Sigmoid colon (tissue), 7 donors: Measurements from ENCODE around the gene EFHC2. TPM values are rescaled to one million over a fixed set of nuclear protein-coding genes. Genes with fewer than 3 reads are reported as not detected.

Source experiments
- DNase-seq: peaks from one replicate; pipeline ENCODE4 v3.0.0-alpha.2; 2019
- H3K27ac ChIP-seq, 4 donors: fragments of 200-600 bp; sonication (generic); one replicate each; pipeline ENCODE4 v1.5.1; 2016 to 2019; ENCODE audit warnings: mild to moderate bottlenecking in 1 of 4
- H3K27me3 ChIP-seq, 3 donors: fragments of 200-600 bp; sonication (generic); one replicate each; pipeline ENCODE4 v1.5.1; 2019; ENCODE audit warnings: mild to moderate bottlenecking in 1 of 3
- H3K36me3 ChIP-seq, 4 donors: fragments of 200-600 bp; sonication (generic); one replicate each; pipeline ENCODE4 v1.5.1; 2016 to 2019
- H3K4me1 ChIP-seq, 4 donors: fragments of 200-600 bp; sonication (generic); one replicate each; pipeline ENCODE4 v1.5.1; 2017 to 2019
- H3K4me3 ChIP-seq, 4 donors: fragments of 200-600 bp; sonication (generic); one replicate each; pipeline ENCODE4 v1.5.1; 2017 to 2019; ENCODE audit warnings: mild to moderate bottlenecking in 2 of 4, moderate library complexity in 1 of 4
- H3K9me3 ChIP-seq, 4 donors: fragments of 200-600 bp in 3 of 4; sonication (generic) in 3 of 4; one replicate each; pipeline versions ENCODE4 v1.5.1 to v1.6.1; 2013 to 2019
- EP300 ChIP-seq, 4 donors: sonication (generic); formaldehyde crosslinking; IDR thresholded peaks; one replicate each; pipeline ENCODE4 v1.6.1; 2017; ENCODE audit warnings: antibody characterized with exemption in 4 of 4
- POLR2A ChIP-seq, 2 donors: fragments of 450-650 bp; IDR thresholded peaks; one replicate each; pipeline ENCODE4 v1.6.1; 2016; ENCODE audit warnings: antibody characterized with exemption in 2 of 2, mild to moderate bottlenecking in 2 of 2, moderate library complexity in 2 of 2
- POLR2AphosphoS5 ChIP-seq, 4 donors: sonication (generic); formaldehyde crosslinking; IDR thresholded peaks; one replicate each; pipeline ENCODE4 v1.6.1; 2017; ENCODE audit warnings: antibody characterized with exemption in 4 of 4
- WGBS, 2 donors: extraction: QIAGEN DNeasy Blood & Tissue Kit; methylation state at CpG; one replicate each; pipeline ENCODE4 v1.1.7; 2013; 5-methylcytosine and 5-hydroxymethylcytosine counted together
- intact Hi-C: fragments of 100-400 bp; cut with DNase I; formaldehyde crosslinking; loops from one replicate; pipeline ENCODE4 v1.15.1; 2023
- polyA plus RNA-seq, 3 donors: library from polyadenylated mRNA; stranded (reverse); fragments of 200-250 nt; gene quantifications; one replicate each; pipeline ENCODE4 v1.2.3, GENCODE V29; 2013
- total RNA-seq, 4 donors: library from RNA; depleted of rRNA; stranded (reverse); fragments of >200 nt; gene quantifications; one replicate each; pipeline ENCODE4 v1.1.0, GENCODE V29; 2016
- TF ChIP-seq, protein P1 (sequence below), 4 experiments: fragments of 450-650 bp in 3 of 4; fragments of 200-600 bp in 1 of 4; IDR thresholded peaks; one replicate each; pipeline ENCODE4 v1.5.1; 2016 to 2019; ENCODE audit warnings: antibody characterized with exemption in 4 of 4, mild to moderate bottlenecking in 3 of 4, moderate library complexity in 2 of 4
- donor health status: healthy with polysubstance abuse.
- donor health status: Bipolar disorder and iron deficiency.
- donor health status: healthy.

Gene EFHC2
- total and polyA plus RNA-seq, 7 donors: 1.1 to 3.2 (median 2.6) TPM

DNA sequence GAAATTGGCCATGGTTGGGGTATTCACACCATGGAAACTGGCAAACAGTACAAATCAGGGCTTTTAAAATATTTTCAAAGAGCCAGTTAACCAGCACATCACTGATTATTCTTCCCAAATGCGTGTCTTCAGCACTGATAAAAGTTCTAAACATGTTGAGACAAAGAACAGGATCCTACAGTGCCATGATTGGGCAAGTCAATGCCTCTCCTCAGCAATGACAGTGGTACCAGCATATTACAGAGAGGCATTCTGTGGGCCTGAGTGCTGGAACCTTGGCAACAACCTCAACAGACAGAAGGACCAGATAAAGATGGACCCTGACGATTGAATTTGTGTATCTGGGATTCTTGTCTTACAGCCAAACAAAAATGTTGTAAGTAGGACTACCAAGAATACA is 108.9 kb downstream of the EFHC2 start:
- H3K27me3 ChIP-seq: no peaks in the 10 kb centered on the region
- H3K27ac ChIP-seq: no peak overlapping the region
- H3K36me3 ChIP-seq: no peaks in the 10 kb centered on the region
- DNase-seq: no peak
- peaks cover 0 to 4% (median 0%) of the 10 kb centered on the region in 4 donors for H3K4me1 ChIP-seq
- intact Hi-C loops: no loop called here
- TF ChIP-seq, protein P1, sequence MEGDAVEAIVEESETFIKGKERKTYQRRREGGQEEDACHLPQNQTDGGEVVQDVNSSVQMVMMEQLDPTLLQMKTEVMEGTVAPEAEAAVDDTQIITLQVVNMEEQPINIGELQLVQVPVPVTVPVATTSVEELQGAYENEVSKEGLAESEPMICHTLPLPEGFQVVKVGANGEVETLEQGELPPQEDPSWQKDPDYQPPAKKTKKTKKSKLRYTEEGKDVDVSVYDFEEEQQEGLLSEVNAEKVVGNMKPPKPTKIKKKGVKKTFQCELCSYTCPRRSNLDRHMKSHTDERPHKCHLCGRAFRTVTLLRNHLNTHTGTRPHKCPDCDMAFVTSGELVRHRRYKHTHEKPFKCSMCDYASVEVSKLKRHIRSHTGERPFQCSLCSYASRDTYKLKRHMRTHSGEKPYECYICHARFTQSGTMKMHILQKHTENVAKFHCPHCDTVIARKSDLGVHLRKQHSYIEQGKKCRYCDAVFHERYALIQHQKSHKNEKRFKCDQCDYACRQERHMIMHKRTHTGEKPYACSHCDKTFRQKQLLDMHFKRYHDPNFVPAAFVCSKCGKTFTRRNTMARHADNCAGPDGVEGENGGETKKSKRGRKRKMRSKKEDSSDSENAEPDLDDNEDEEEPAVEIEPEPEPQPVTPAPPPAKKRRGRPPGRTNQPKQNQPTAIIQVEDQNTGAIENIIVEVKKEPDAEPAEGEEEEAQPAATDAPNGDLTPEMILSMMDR (IDR thresholded peaks at IDR 0.05): no peak
- TF ChIP-seq EP300 (IDR thresholded peaks at IDR 0.05): no peak
- TF ChIP-seq POLR2AphosphoS5 (IDR thresholded peaks at IDR 0.05): no peak
- no peak for TF ChIP-seq POLR2A (IDR thresholded peaks at IDR 0.05)
- H3K9me3 ChIP-seq: no peaks in the 10 kb centered on the region
- 86 to 93% methylated on average over 2 of the region's 2 CpGs for WGBS, 2 donors
- H3K4me3 ChIP-seq: no peak overlapping the region

DNA sequence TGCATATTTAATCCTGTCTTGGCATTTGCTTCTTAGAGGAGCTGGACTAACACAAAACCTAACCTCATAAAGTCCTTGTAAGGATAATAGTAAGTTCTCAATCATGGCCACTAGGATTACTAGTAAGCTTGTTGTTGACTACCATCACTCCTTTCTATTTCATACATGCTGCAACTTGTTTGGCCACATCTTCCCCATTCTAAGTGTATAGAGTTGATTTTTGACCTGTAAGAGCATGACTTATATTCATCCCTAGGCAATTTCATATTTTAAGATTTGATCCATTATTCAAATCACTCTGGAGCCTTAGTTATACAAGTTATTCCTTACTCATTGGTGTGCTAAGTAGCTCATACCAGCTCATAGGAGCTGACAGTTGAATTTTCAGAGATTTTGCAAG is 109.4 kb downstream of the EFHC2 start:
- no peak for DNase-seq
- TF ChIP-seq POLR2A (IDR thresholded peaks at IDR 0.05) (no peak), EP300 (IDR thresholded peaks at IDR 0.05) (no peak), POLR2AphosphoS5 (IDR thresholded peaks at IDR 0.05) (no peak)
- TF ChIP-seq, protein P1 (IDR thresholded peaks at IDR 0.05): no peak
- Histone ChIP-seq H3K27ac (peak overlapping the region in 1 of 4 donors; percentile 4), H3K36me3 (no peaks in the 10 kb centered on the region), H3K4me3 (no peak overlapping the region), H3K27me3 (no peaks in the 10 kb centered on the region), H3K4me1 (peaks cover 0 to 4% (median 0%) of the 10 kb centered on the region in 4 donors), H3K9me3 (no peaks in the 10 kb centered on the region)
- intact Hi-C loops: no loop called here

DNA sequence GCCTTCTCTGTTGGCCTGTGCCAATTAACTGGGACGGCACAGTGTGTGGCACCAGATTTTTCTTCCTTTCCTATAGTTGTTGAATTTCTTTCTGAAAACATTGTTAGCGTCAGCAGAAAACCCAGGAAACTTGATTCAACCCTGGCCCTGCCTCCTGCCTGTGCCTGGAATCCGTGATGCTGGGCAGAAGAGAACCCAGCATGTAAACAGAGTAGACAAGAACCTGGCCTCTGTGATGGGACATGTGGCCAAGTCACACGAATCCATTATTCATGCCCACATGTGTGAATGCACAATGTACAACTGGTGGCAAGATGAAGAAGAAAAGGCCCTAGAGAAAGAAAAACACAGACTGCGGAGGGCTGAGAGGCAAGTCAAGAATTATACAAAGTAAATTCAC is 111.4 kb downstream of the EFHC2 start:
- WGBS, 2 donors: 91% methylated on average over 5 of the region's 5 CpGs
- H3K4me3 ChIP-seq: no peak overlapping the region

DNA sequence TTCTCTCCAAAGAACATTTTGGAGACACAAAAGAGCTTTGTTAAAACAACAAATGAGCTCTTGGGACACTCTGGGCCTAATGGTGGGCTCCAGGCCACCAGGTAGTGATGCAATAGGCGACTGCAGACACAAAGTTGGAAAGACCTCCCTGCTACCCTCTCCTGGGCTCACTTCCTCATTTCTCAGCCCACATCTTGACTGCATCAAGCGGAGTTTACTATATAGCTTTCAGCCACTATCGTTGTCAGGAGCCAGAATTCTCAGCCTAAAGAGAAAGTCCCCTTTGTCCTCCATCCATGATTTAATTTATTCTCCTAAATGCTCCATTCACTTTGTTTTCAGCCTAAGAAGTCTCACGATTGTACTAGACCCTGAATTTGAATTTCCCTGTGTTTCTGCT is 114.9 kb downstream of the EFHC2 start:
- intact Hi-C loops: no loop called here
- Histone ChIP-seq H3K36me3 (no peaks in the 10 kb centered on the region), H3K4me3 (no peak overlapping the region), H3K4me1 (peaks cover 0 to 10% (median 0%) of the 10 kb centered on the region in 4 donors), H3K27me3 (no peaks in the 10 kb centered on the region), H3K9me3 (no peaks in the 10 kb centered on the region), H3K27ac (peak overlapping the region in 1 of 4 donors; percentile 19)
- DNase-seq: no peak
- TF ChIP-seq, protein P1 (IDR thresholded peaks at IDR 0.05): no peak
- TF ChIP-seq POLR2AphosphoS5 (IDR thresholded peaks at IDR 0.05): peak in 1 of 4 donors; percentile 40
- 58 to 88% methylated on average over 4 of the region's 4 CpGs for WGBS, 2 donors

More for the DNA sequence above, 111.4 kb downstream of the EFHC2 start:
- Histone ChIP-seq H3K27ac (peak overlapping the region in 2 of 4 donors; percentile 29 to 67), H3K4me1 (peaks cover 0 to 8% (median 0%) of the 10 kb centered on the region in 4 donors), H3K9me3 (no peaks in the 10 kb centered on the region), H3K27me3 (no peaks in the 10 kb centered on the region), H3K36me3 (no peaks in the 10 kb centered on the region)
- DNase-seq: no peak
- intact Hi-C loops: no loop called here
- peak in 2 of 4 donors; percentile 23 to 28 for TF ChIP-seq EP300 (IDR thresholded peaks at IDR 0.05)
- TF ChIP-seq POLR2A (IDR thresholded peaks at IDR 0.05): no peak
- TF ChIP-seq, protein P1 (IDR thresholded peaks at IDR 0.05): no peak
- peak; percentile 54 to 82 (median 68) for TF ChIP-seq POLR2AphosphoS5 (IDR thresholded peaks at IDR 0.05)

DNA sequence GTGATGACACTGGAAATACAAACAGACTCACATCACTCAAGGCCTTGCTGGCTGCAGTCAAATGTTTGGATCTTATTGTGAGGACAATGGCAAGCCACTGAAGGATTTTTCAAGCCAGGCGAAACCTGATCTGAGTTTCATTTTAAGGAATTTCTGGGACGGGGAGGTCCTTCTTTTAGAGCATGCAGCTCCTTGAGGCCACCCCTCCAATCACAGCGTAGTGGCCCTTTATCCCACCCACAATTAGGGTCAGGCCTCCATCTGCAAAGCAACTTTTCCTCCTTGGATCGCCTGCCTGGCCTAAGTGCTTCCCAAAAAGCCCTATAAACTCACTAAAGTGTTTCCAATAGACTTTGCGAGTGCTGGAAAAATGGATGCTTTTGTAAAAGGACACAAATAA is 115.5 kb downstream of the EFHC2 start:
- WGBS, 2 donors: 84 to 89% methylated on average over 5 of the region's 5 CpGs
- TF ChIP-seq EP300 (IDR thresholded peaks at IDR 0.05) (no peak), POLR2AphosphoS5 (IDR thresholded peaks at IDR 0.05) (no peak), POLR2A (IDR thresholded peaks at IDR 0.05) (no peak)
- TF ChIP-seq, protein P1 (IDR thresholded peaks at IDR 0.05): no peak
- H3K4me1 ChIP-seq: peaks cover 0 to 13% (median 0%) of the 10 kb centered on the region in 4 donors
- H3K9me3 ChIP-seq: no peaks in the 10 kb centered on the region
- H3K36me3 ChIP-seq: no peaks in the 10 kb centered on the region
- no peak overlapping the region for H3K4me3 ChIP-seq
- no peak for DNase-seq
- intact Hi-C loops: no loop called here
- no peaks in the 10 kb centered on the region for H3K27me3 ChIP-seq
- H3K27ac ChIP-seq: no peak overlapping the region
